GM23248 (cell line): ENCODE data around the gene CCDC63. TPM values are rescaled to one million over a fixed set of nuclear protein-coding genes. Genes with fewer than 3 reads are reported as not detected.

Experiments used
- DNase-seq: peaks from one replicate; pipeline ENCODE4 v3.0.0-alpha.2; 2015
- H2AFZ ChIP-seq: fragments of 200-600 bp; sonication (generic); 2 replicates; pipeline ENCODE4 v1.6.1; 2016; ENCODE audit warnings: antibody characterized with exemption
- H3F3A ChIP-seq: fragments of 200-600 bp; sonication (generic); 2 replicates; pipeline ENCODE4 v1.6.1; 2016; ENCODE audit warnings: mild to moderate bottlenecking, antibody characterized with exemption, mixed run types; ENCODE audit not compliant: insufficient read depth
- H3K27ac ChIP-seq: fragments of 200-600 bp; sonication (generic); 2 replicates; pipeline ENCODE4 v1.5.1; 2016; ENCODE audit warnings: mild to moderate bottlenecking
- H3K27me3 ChIP-seq: fragments of 200-600 bp; sonication (generic); replicated peaks from 2 replicates; pipeline ENCODE4 v1.6.1; 2016; ENCODE audit warnings: mild to moderate bottlenecking; ENCODE audit not compliant: insufficient read depth
- H3K36me3 ChIP-seq: fragments of 200-600 bp; sonication (generic); 2 replicates; pipeline ENCODE4 v1.6.1; 2016; ENCODE audit warnings: low read depth, mild to moderate bottlenecking
- H3K4me1 ChIP-seq: fragments of 200-600 bp; sonication (generic); 2 replicates; pipeline ENCODE4 v1.6.1; 2016; ENCODE audit warnings: mild to moderate bottlenecking; ENCODE audit not compliant: insufficient read depth
- H3K4me2 ChIP-seq: fragments of 200-600 bp; sonication (generic); one replicate; pipeline ENCODE4 v1.6.1; 2016; ENCODE audit warnings: mild to moderate bottlenecking; ENCODE audit not compliant: unreplicated experiment
- H3K4me3 ChIP-seq: fragments of 200-600 bp; sonication (generic); 2 replicates; pipeline ENCODE4 v1.5.1; 2016; ENCODE audit warnings: mild to moderate bottlenecking
- H3K79me2 ChIP-seq: fragments of 200-600 bp; sonication (generic); 2 replicates; pipeline ENCODE4 v1.6.1; 2016; ENCODE audit warnings: mild to moderate bottlenecking; ENCODE audit not compliant: insufficient read depth
- H3K9ac ChIP-seq: fragments of 200-600 bp; sonication (generic); 2 replicates; pipeline ENCODE4 v1.6.1; 2016; ENCODE audit warnings: mild to moderate bottlenecking
- H3K9me2 ChIP-seq: fragments of 200-600 bp; sonication (generic); 2 replicates; pipeline ENCODE4 v1.6.1; 2016; ENCODE audit warnings: mixed run types, mild to moderate bottlenecking, moderate library complexity; ENCODE audit not compliant: insufficient read depth
- H3K9me3 ChIP-seq: fragments of 200-600 bp; sonication (generic); one replicate; pipeline ENCODE4 v1.6.1; 2017; ENCODE audit warnings: low read depth
- H4K20me1 ChIP-seq: fragments of 200-600 bp; sonication (generic); 2 replicates; pipeline ENCODE4 v1.6.0; 2016; ENCODE audit not compliant: insufficient read depth
- EZH2 ChIP-seq: fragments of 200-600 bp; sonication (generic); IDR thresholded peaks from 2 replicates; pipeline ENCODE4 v1.6.1; 2018; ENCODE audit warnings: antibody characterized with exemption, mild to moderate bottlenecking; ENCODE audit not compliant: insufficient read depth, poor library complexity, severe bottlenecking
- EZH2phosphoT487 ChIP-seq: fragments of 200-600 bp; sonication (generic); IDR thresholded peaks from 2 replicates; pipeline ENCODE4 v1.6.1; 2018; ENCODE audit warnings: antibody characterized with exemption, moderate library complexity, mild to moderate bottlenecking, low read depth; ENCODE audit not compliant: insufficient read depth
- WGBS, 2 experiments: methylation state at CpG; one replicate each; pipeline ENCODE4 v1.1.6; 2015 to 2017; ENCODE audit warnings: low lambda C conversion rate in 2 of 2, low coverage in 1 of 2; ENCODE audit errors: missing lambda C conversion rate in 2 of 2; 5-methylcytosine and 5-hydroxymethylcytosine counted together
- in situ Hi-C: fragments of 300-500 bp; cut with MboI; formaldehyde crosslinking; loops from 2 replicates; pipeline ENCODE4 v1.15.0; 2020
- polyA plus RNA-seq: library from polyadenylated mRNA; unstranded; fragments of >200 nt; fragmentation: Nextera tagmentation; extraction: Ambion mirVana; gene quantifications from 2 replicates; pipeline ENCODE4 v1.2.1, GENCODE V29; 2016
- total RNA-seq: library from RNA; depleted of rRNA; stranded (reverse); fragments of >200 nt; shearing (Covaris generic); gene quantifications from 2 replicates; pipeline ENCODE4 v1.2.3, GENCODE V29; 2014

CCDC63 gene
- total and polyA plus RNA-seq, 2 experiments from 2014 or later: not detected

DNA sequence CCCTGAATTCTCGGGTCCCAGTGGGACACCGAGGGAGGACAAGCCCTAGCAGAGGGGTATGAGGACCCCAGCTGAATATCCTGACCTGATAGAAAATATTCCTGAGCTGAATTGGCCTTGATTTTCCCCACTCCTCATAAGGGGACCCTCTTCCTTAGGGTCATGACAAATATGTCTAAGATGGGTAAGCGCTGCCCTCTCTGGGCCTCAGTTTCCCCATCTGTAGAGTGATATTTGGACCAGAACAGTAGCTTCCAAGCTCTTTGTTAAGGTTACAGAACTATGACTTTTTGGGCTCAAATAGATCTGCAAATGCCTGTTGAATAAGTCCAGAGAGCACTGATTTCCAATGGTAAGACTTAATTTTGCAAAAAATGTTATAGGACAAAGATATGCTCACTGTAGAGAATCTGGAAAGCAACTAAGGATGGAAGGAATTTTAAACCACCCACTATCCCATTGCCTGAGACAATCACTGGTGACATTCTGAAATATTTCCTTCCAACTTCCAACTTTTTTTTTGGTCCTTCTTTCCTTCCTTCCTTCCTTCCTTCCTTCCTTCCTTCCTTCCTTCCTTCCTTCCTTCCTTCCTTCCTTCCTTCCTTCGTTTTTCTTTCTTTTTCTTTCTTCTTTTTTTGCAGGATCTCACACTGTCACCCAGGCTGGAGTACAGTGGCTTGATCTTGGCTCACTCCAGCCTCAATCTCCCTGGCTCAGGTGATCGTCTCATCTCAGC, 41.6 kb downstream of the CCDC63 start:
- in situ Hi-C loops: no loop called here
- Histone ChIP-seq H3K36me3 (no peaks in the 10 kb centered on the region), H3K27ac (no peak overlapping the region), H3K79me2 (no peaks in the 10 kb centered on the region), H3K9ac (no peak overlapping the region), H3K4me3 (no peak overlapping the region), H3K4me1 (no peaks in the 10 kb centered on the region), H3K4me2 (no peak overlapping the region), H3K9me3 (no peaks in the 10 kb centered on the region), H4K20me1 (no peaks in the 10 kb centered on the region), H3K27me3 (no peaks in the 10 kb centered on the region; the same call in 1 of the 2 replicates), H3F3A (no peaks in the 10 kb centered on the region), H3K9me2 (no peaks in the 10 kb centered on the region), H2AFZ (no peak overlapping the region)
- no peak for TF ChIP-seq EZH2
- no peak for TF ChIP-seq EZH2phosphoT487
- 23 to 29% methylated on average over 4 to 5 of the region's 5 CpGs for WGBS, 2 experiments
- no peak for DNase-seq

DNA sequence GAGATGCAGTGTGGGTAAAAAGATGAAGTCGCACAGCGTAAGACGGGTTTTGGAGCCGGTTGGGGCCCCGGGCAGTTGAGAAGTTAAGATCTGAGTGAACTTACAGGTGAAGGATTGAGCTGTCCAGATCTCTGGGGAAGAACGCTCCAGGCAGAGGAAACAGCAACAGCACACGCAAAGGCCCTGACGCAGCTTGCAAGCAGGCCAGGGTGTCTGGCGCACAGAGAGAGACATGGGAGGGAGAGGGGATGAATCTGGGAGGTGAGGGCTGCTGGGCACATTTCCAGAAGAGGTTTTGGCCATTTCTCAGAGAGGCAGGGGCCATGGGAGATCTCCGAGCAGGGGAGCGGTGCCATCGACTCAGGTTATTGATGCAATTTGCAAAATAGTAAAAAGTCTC, 42.6 kb downstream of the CCDC63 start:
- no peak for TF ChIP-seq EZH2phosphoT487
- TF ChIP-seq EZH2: no peak
- H3K4me1 ChIP-seq: no peaks in the 10 kb centered on the region
- WGBS, 2 experiments: 75 to 77% methylated on average over 12 of the region's 12 CpGs
- no peak overlapping the region for H3K27ac ChIP-seq
- no peaks in the 10 kb centered on the region; the same call in 1 of the 2 replicates for H3K27me3 ChIP-seq
- H3K4me2 ChIP-seq: no peak overlapping the region
- in situ Hi-C loops: no loop called here
- H3K9me2 ChIP-seq: no peaks in the 10 kb centered on the region
- no peaks in the 10 kb centered on the region for H3K9me3 ChIP-seq
- H3K4me3 ChIP-seq: no peak overlapping the region
- no peaks in the 10 kb centered on the region for H3K36me3 ChIP-seq
- H3K79me2 ChIP-seq: no peaks in the 10 kb centered on the region
- no peaks in the 10 kb centered on the region for H3F3A ChIP-seq
- no peak overlapping the region for H3K9ac ChIP-seq
- DNase-seq: no peak
- no peaks in the 10 kb centered on the region for H4K20me1 ChIP-seq
- no peak overlapping the region for H2AFZ ChIP-seq

DNA sequence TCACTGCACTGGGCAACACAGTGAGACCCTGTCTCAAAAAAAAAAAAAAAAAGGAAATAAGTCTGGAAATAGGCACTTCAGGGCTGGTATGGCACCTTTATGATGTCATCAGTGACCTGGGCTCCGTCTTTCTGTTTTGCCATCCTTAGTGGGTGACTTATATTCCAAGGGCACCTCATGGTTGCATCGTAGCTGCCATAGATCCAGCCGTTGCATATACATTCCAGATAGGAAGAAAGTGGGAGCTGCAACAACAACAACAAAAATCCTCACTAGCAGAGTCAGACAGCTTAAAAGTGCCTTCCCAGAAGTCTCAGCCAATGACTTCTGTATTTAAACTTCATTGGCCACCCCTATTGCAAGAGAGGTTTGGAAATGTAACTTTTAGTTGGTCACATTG, 47.2 kb downstream of the CCDC63 start:
- Histone ChIP-seq H3K4me3 (no peak overlapping the region), H3F3A (no peaks in the 10 kb centered on the region), H3K9me3 (no peaks in the 10 kb centered on the region), H3K4me1 (no peaks in the 10 kb centered on the region), H3K4me2 (no peak overlapping the region), H3K79me2 (no peaks in the 10 kb centered on the region), H3K27ac (no peak overlapping the region), H3K36me3 (no peaks in the 10 kb centered on the region), H4K20me1 (no peaks in the 10 kb centered on the region), H3K9me2 (no peaks in the 10 kb centered on the region), H3K27me3 (peaks cover 3% of the 10 kb centered on the region; the same call in 1 of the 2 replicates), H2AFZ (no peak overlapping the region), H3K9ac (no peak overlapping the region)
- DNase-seq: no peak
- in situ Hi-C loops: no loop called here
- no peak for TF ChIP-seq EZH2phosphoT487
- no peak for TF ChIP-seq EZH2
- 68 to 70% methylated on average over 3 of the region's 3 CpGs for WGBS, 2 experiments

DNA sequence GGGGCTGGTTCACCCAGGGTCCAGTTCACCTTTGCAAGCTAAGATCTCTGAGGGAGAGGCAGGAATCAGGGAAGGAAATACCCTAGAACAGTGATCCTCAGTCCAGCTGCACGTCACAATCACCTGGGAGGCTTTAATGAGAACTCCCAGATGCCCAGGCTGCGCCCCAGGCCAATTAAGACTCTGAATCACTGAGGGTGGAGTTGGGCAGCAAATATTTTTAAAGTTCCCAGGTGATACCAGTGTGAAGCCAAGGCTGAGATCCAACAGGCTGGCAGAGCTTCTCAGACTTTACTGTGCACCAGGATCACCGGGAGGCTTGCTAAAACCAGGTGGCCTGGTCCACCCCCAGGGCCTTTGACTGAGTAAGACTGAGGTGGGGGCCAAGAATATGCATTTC, 49.8 kb downstream of the CCDC63 start:
- Histone ChIP-seq H3F3A (no peaks in the 10 kb centered on the region), H3K4me3 (no peak overlapping the region), H4K20me1 (no peaks in the 10 kb centered on the region), H2AFZ (no peak overlapping the region), H3K4me1 (no peaks in the 10 kb centered on the region), H3K79me2 (no peaks in the 10 kb centered on the region), H3K27me3 (peaks cover 9% of the 10 kb centered on the region; the same call in 1 of the 2 replicates), H3K36me3 (no peaks in the 10 kb centered on the region), H3K9me2 (no peaks in the 10 kb centered on the region), H3K4me2 (no peak overlapping the region), H3K27ac (no peak overlapping the region), H3K9me3 (no peaks in the 10 kb centered on the region), H3K9ac (no peak overlapping the region)
- in situ Hi-C loops: no loop called here
- 60 to 67% methylated on average over 3 of the region's 3 CpGs for WGBS, 2 experiments
- TF ChIP-seq EZH2 (no peak), EZH2phosphoT487 (no peak)
- DNase-seq: no peak
